ENCODE measurements around the gene NCOA3. TPM values are rescaled to one million over a fixed set of nuclear protein-coding genes. Genes with fewer than 3 reads are reported as not detected.
A peak's percentile ranks its signal among the peaks of the same experiment; 100 is the strongest.

NCOA3 gene
- polyA plus RNA-seq, 3 donors = 13.5 to 21.8 (median 21.3) TPM

GRCh38 chr20:47652301-47652700 lies 150.6 kb downstream of the NCOA3 start:
- Mint-ChIP-seq H3K27me3 (ENCODE audit: low read depth in 3 of 3) (no peaks in the 10 kb centered on the region), H3K9me3 (no peaks in the 10 kb centered on the region), H3K4me1 (peaks cover 7% of the 10 kb centered on the region), H3K36me3 (peaks cover 78 to 91% of the 10 kb centered on the region in 2 donors), H3K27ac (peak overlapping the region in 1 of 7 donors; percentile 20), H3K4me3 (no peak overlapping the region)
- Histone ChIP-seq H3K36me3 (replicated peaks in 1 of 2; ENCODE audit: control insufficient read depth in 1 of 2, insufficient read depth in 2 of 2, low read length in 2 of 2) (peaks cover 75 to 92% of the 10 kb centered on the region in 2 donors), H3K27me3 (ENCODE audit: control insufficient read depth in 2 of 2, insufficient read depth in 2 of 2, low read length in 2 of 2) (no peaks in the 10 kb centered on the region), H3K4me2 (replicated peaks; ENCODE audit: extremely low read depth, low read length, poor library complexity, severe bottlenecking) (no peak overlapping the region), H3K4me1 (ENCODE audit: control insufficient read depth in 1 of 2, insufficient read depth in 2 of 2, low read length in 2 of 2) (peaks cover 0 to 4% of the 10 kb centered on the region in 2 donors), H3K27ac (ENCODE audit: low read depth in 1 of 2, low read length in 2 of 2) (peak overlapping the region in 1 of 2 donors; percentile 31), H3K9me3 (replicated peaks in 1 of 2; ENCODE audit: control insufficient read depth in 1 of 2, insufficient read depth in 1 of 2, low read length in 2 of 2) (no peaks in the 10 kb centered on the region), H3K9ac (ENCODE audit: insufficient read depth, low read length, poor library complexity, severe bottlenecking) (no peak overlapping the region), H2AFZ (ENCODE audit: insufficient read depth, low read depth, low read length, poor library complexity, severe bottlenecking) (no peak overlapping the region), H3K4me3 (replicated peaks in 1 of 3; ENCODE audit: low read depth in 2 of 3, low read length in 3 of 3) (no peak overlapping the region), H3K79me2 (ENCODE audit: insufficient read depth, low read length) (no peaks in the 10 kb centered on the region), H4K20me1 (ENCODE audit: insufficient read depth, low read length) (peaks cover 97% of the 10 kb centered on the region)
- DNase-seq = no peak
- 95% methylated on average over 2 of the region's 3 CpGs for WGBS (ENCODE audit: insufficient coverage)
- TF ChIP-seq, protein P1, sequence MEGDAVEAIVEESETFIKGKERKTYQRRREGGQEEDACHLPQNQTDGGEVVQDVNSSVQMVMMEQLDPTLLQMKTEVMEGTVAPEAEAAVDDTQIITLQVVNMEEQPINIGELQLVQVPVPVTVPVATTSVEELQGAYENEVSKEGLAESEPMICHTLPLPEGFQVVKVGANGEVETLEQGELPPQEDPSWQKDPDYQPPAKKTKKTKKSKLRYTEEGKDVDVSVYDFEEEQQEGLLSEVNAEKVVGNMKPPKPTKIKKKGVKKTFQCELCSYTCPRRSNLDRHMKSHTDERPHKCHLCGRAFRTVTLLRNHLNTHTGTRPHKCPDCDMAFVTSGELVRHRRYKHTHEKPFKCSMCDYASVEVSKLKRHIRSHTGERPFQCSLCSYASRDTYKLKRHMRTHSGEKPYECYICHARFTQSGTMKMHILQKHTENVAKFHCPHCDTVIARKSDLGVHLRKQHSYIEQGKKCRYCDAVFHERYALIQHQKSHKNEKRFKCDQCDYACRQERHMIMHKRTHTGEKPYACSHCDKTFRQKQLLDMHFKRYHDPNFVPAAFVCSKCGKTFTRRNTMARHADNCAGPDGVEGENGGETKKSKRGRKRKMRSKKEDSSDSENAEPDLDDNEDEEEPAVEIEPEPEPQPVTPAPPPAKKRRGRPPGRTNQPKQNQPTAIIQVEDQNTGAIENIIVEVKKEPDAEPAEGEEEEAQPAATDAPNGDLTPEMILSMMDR (IDR thresholded peaks at IDR 0.05) = no peak
- intact Hi-C loops (cut with micrococcal nuclease) = no loop called here

DNA sequence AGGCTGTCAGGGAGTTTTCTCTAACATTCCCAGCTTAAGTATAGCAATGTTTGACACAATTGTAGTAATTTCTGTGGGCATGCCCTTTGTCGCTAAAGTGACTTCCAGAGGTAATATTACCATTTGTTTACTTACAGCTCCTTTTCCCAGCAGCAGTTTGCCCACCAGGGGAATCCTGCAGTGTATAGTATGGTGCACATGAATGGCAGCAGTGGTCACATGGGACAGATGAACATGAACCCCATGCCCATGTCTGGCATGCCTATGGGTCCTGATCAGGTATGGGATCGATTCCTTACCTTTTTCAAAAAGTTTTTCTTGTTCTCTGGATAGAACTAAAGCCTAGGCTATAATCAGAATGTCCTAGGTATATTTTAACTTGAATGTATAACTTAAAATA lies 151.1 kb downstream of the NCOA3 start:
- WGBS (ENCODE audit: insufficient coverage) = no CpG with 5 or more reads among the region's 2 CpGs
- Mint-ChIP-seq H3K27ac (no peak overlapping the region), H3K36me3 (peaks cover 78 to 91% of the 10 kb centered on the region in 2 donors), H3K9me3 (no peaks in the 10 kb centered on the region), H3K4me1 (peaks cover 8% of the 10 kb centered on the region), H3K27me3 (ENCODE audit: low read depth in 3 of 3) (no peaks in the 10 kb centered on the region), H3K4me3 (no peak overlapping the region)
- H2AFZ ChIP-seq (ENCODE audit: insufficient read depth, low read depth, low read length, poor library complexity, severe bottlenecking) = no peak overlapping the region
- DNase-seq = no peak
- H3K4me3 ChIP-seq (replicated peaks in 1 of 3; ENCODE audit: low read depth in 2 of 3, low read length in 3 of 3) = no peak overlapping the region
- TF ChIP-seq, protein P1 (IDR thresholded peaks at IDR 0.05) = no peak
- H3K9ac ChIP-seq (ENCODE audit: insufficient read depth, low read length, poor library complexity, severe bottlenecking) = no peak overlapping the region
- peaks cover 78 to 92% of the 10 kb centered on the region in 2 donors for H3K36me3 ChIP-seq (replicated peaks in 1 of 2; ENCODE audit: control insufficient read depth in 1 of 2, insufficient read depth in 2 of 2, low read length in 2 of 2)
- H3K4me2 ChIP-seq (replicated peaks; ENCODE audit: extremely low read depth, low read length, poor library complexity, severe bottlenecking) = no peak overlapping the region
- no peaks in the 10 kb centered on the region for H3K79me2 ChIP-seq (ENCODE audit: insufficient read depth, low read length)
- H3K9me3 ChIP-seq (replicated peaks in 1 of 2; ENCODE audit: control insufficient read depth in 1 of 2, insufficient read depth in 1 of 2, low read length in 2 of 2) = no peaks in the 10 kb centered on the region
- H3K27ac ChIP-seq (ENCODE audit: low read depth in 1 of 2, low read length in 2 of 2) = no peak overlapping the region
- H3K27me3 ChIP-seq (ENCODE audit: control insufficient read depth in 2 of 2, insufficient read depth in 2 of 2, low read length in 2 of 2) = no peaks in the 10 kb centered on the region
- H4K20me1 ChIP-seq (ENCODE audit: insufficient read depth, low read length) = peaks cover 99% of the 10 kb centered on the region
- intact Hi-C loops (cut with micrococcal nuclease) = no loop called here
- H3K4me1 ChIP-seq (ENCODE audit: control insufficient read depth in 1 of 2, insufficient read depth in 2 of 2, low read length in 2 of 2) = peaks cover 0 to 4% of the 10 kb centered on the region in 2 donors

Data from CD14-positive monocyte (primary cell).